Measurements from ENCODE around the gene SHISA4. TPM values are rescaled to one million over a fixed set of nuclear protein-coding genes. Genes with fewer than 3 reads are reported as not detected.
"Not testable (repeated sequence)": the region's sequence is repeated elsewhere in the genome, so short reads cannot be mapped to it uniquely, and the experiment has no call there.

SHISA4 gene
- total and polyA plus RNA-seq, 3 experiments from 2014 or later = 0.24 to 0.88 (median 0.41) TPM

- H3K9me3 ChIP-seq (ENCODE audit: low read length); H3K36me3 ChIP-seq (ENCODE audit: insufficient read depth, low read length); H3K9me3 Mint-ChIP-seq; POLR2A ChIA-PET; H3K4me3 Mint-ChIP-seq; H3K27me3 ChIP-seq (ENCODE audit: insufficient read depth, low read length, poor library complexity, severe bottlenecking); H3K27ac ChIP-seq (ENCODE audit: low read depth, low read length); CTCF ChIA-PET; H3K36me3 Mint-ChIP-seq; H3K27ac Mint-ChIP-seq; H3K4me1 Mint-ChIP-seq; DNase-seq; H3K4me3 ChIP-seq (ENCODE audit: low read length); H3K4me1 ChIP-seq (ENCODE audit: insufficient read depth, low read length): not testable (repeated sequence)
- peaks cover 10 to 45% of the 10 kb centered on the region in 2 donors for H3K27me3 Mint-ChIP-seq
Measured at GRCh38 chr1:201940316-201940715, 51.6 kb downstream of the SHISA4 start.

GRCh38 chr1:201941420-201942128 is 52.9 kb downstream of the SHISA4 start:
- peaks cover 19 to 52% of the 10 kb centered on the region in 2 donors for H3K27me3 Mint-ChIP-seq
- POLR2A ChIA-PET = no interaction called here
- Histone ChIP-seq H3K9me3 (ENCODE audit: low read length) (no peaks in the 10 kb centered on the region), H3K27ac (ENCODE audit: low read depth, low read length) (peak overlapping the region; percentile 70), H3K36me3 (ENCODE audit: insufficient read depth, low read length) (no peaks in the 10 kb centered on the region), H3K27me3 (ENCODE audit: insufficient read depth, low read length, poor library complexity, severe bottlenecking) (peaks cover 9% of the 10 kb centered on the region), H3K4me3 (ENCODE audit: low read length) (no peak overlapping the region), H3K4me1 (ENCODE audit: insufficient read depth, low read length) (no peaks in the 10 kb centered on the region)
- CTCF ChIA-PET = interaction anchor here (0.8 kb wide), 1 partner anchor 10 kb away, joined by 3 read pairs; no protein-coding TSS in a partner anchor
- H3K27ac Mint-ChIP-seq = no peak overlapping the region
- peaks cover 0 to 3% (median 0%) of the 10 kb centered on the region in 5 donors for H3K9me3 Mint-ChIP-seq
- no peak for DNase-seq
- H3K4me3 Mint-ChIP-seq = no peak overlapping the region
- H3K4me1 Mint-ChIP-seq = peaks cover 7 to 15% (median 9%) of the 10 kb centered on the region in 3 donors
- no peaks in the 10 kb centered on the region for H3K36me3 Mint-ChIP-seq

GRCh38 chr1:201942129-201942495 is 53.4 kb downstream of the SHISA4 start:
- no peaks in the 10 kb centered on the region for H3K36me3 Mint-ChIP-seq
- POLR2A ChIA-PET = no interaction called here
- peaks cover 10 to 21% (median 13%) of the 10 kb centered on the region in 3 donors for H3K4me1 Mint-ChIP-seq
- H3K9me3 Mint-ChIP-seq = peaks cover 0 to 3% (median 0%) of the 10 kb centered on the region in 5 donors
- H3K4me1 ChIP-seq (ENCODE audit: insufficient read depth, low read length) = no peaks in the 10 kb centered on the region
- no peak for DNase-seq
- no peak overlapping the region for H3K4me3 Mint-ChIP-seq
- peaks cover 12% of the 10 kb centered on the region for H3K27me3 ChIP-seq (ENCODE audit: insufficient read depth, low read length, poor library complexity, severe bottlenecking)
- H3K27ac ChIP-seq (ENCODE audit: low read depth, low read length) = peak overlapping the region; percentile 70
- no peaks in the 10 kb centered on the region for H3K36me3 ChIP-seq (ENCODE audit: insufficient read depth, low read length)
- H3K27me3 Mint-ChIP-seq = peaks cover 24 to 58% of the 10 kb centered on the region in 2 donors
- no peaks in the 10 kb centered on the region for H3K9me3 ChIP-seq (ENCODE audit: low read length)
- CTCF ChIA-PET = interaction anchor here (0.8 kb wide), 1 partner anchor 9 kb away, joined by 3 read pairs; no protein-coding TSS in a partner anchor
- no peak overlapping the region for H3K27ac Mint-ChIP-seq
- H3K4me3 ChIP-seq (ENCODE audit: low read length) = no peak overlapping the region

Other genes with a start within 250 kb of the SHISA4 start
- 10 to 100 TPM; 65.2 to 71.2 TPM for gene IPO9, start 59.7 kb upstream of the SHISA4 start, total RNA-seq
- gene IPO9, start 59.7 kb upstream of the SHISA4 start, polyA plus RNA-seq = 27.8 TPM
- not detected for gene LMOD1, start 57.6 kb downstream of the SHISA4 start, total RNA-seq
- not detected for gene LMOD1, start 57.6 kb downstream of the SHISA4 start, polyA plus RNA-seq
- 100 to 1,000 TPM; 120 to 130 TPM for gene TIMM17A, start 66.6 kb downstream of the SHISA4 start, total RNA-seq
- 31.5 TPM for gene TIMM17A, start 66.6 kb downstream of the SHISA4 start, polyA plus RNA-seq
- gene RNPEP, start 93.8 kb downstream of the SHISA4 start, total RNA-seq = 10 to 100 TPM; 30.5 to 33.2 TPM
- 36.3 TPM for gene RNPEP, start 93.8 kb downstream of the SHISA4 start, polyA plus RNA-seq
- gene ELF3, start 121.7 kb downstream of the SHISA4 start, total RNA-seq = under 1 TPM; 0.11 to 0.26 TPM
- gene ELF3, start 121.7 kb downstream of the SHISA4 start, polyA plus RNA-seq = not detected
- gene GPR37L1, start 234.0 kb downstream of the SHISA4 start, total RNA-seq = not detected
- 0.08 TPM for gene GPR37L1, start 234.0 kb downstream of the SHISA4 start, polyA plus RNA-seq